ENCODE data around the gene BCL10.

BCL10 gene

DNA sequence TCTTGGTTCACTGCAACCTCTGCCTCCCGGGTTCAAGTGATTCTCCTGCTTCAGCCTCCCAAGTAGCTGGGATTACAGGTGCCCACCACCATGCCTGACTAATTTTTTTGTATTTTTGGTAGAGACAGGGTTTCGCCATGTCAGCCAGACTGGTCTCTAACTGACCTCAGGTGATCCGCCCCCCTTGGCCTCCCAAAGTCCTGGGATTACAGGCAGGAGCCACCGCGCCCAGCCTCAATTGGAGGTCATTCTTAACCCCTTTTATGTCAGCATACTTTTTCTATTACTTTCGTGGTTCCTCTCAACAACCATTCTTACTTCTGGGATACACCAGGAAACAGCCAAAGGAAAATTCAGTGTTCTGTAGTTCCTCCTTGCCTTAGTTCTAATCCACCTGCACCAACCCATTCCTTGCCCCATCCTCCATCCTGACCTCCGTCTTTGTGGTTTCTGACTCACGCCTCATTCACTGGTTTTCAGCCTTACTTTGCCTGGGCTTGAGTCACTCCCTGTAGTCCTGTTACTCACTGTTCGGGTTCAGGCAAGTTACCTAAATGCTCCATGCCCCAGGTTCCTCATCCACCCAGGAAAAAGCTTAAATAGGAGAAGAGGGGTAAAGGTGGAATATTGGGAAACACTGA, 12.9 kb upstream of the BCL10 start:
- Histone ChIP-seq H3K4me1 (ENCODE audit: control insufficient read depth, insufficient read depth, low read length) (no peaks in the 10 kb centered on the region), H3K27ac (ENCODE audit: extremely low read depth, low read depth, low read length) (no peak overlapping the region), H3K9me3 (ENCODE audit: control insufficient read depth, insufficient read depth, low read depth, low read length) (no peaks in the 10 kb centered on the region), H3K4me3 (ENCODE audit: low read depth, low read length) (no peak overlapping the region), H3K36me3 (ENCODE audit: control insufficient read depth in 2 of 2, insufficient read depth in 1 of 2, low read length in 2 of 2) (no peaks in the 10 kb centered on the region)
- ChIA-PET CTCF (interaction anchor here (0.6 to 1.5 kb wide), 4 partner anchors 9 to 295 kb away, joined by 3 to 5 read pairs (median 4); no protein-coding TSS in a partner anchor), POLR2A (interaction anchor here (1.7 kb wide), 1 partner anchor 13 kb away, joined by 5 read pairs; the partner anchor contains the start of gene BCL10)
- no peak for TF ChIP-seq ZNF701 (tag by site-specific recombination; IDR thresholded peaks at IDR 0.05)
- no peak for TF ChIP-seq ZNF658 (tag by site-specific recombination; IDR thresholded peaks at IDR 0.05)
- TF ChIP-seq ZBTB20 (tag by site-specific recombination; IDR thresholded peaks at IDR 0.05), result 0 out of 2 replicates have a peak, but pooled peaks have one; percentile 16
- peak; percentile 27; the same call in 1 of the 2 replicates for TF ChIP-seq ZNF335 (tag by site-specific recombination; conservative IDR thresholded peaks at IDR 0.05)

DNA sequence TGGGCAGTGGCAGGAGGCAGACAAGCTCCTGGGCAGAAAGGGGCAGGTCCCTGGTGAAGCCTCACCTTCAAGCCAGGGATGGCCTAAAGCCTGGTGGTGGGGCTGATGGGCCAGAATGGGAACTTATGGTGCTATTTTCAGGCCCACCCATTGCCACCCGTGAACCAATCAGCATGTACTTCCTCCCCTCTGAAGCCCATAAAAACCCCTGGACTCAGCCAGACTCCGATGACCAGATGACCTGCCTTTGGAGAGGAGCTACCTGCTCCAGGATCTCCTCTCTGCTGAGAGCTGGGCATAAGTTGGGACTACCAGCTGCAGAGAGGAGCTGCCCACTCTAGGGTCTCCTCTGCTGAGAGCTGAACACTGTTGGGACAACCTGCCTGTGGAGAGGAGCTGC, 7.8 kb upstream of the BCL10 start:
- ChIA-PET CTCF (interaction anchor here (0.6 to 2.1 kb wide), 4 partner anchors 9 to 378 kb away, joined by 3 to 12 read pairs (median 3); no protein-coding TSS in a partner anchor), POLR2A (interaction anchor here (0.6 to 2.2 kb wide), 2 partner anchors 8 to 25 kb away, joined by 3 to 19 read pairs; partner anchors contain the start of genes BCL10 and C1orf52)
- Histone ChIP-seq H3K36me3 (ENCODE audit: control insufficient read depth in 2 of 2, insufficient read depth in 1 of 2, low read length in 2 of 2) (no peaks in the 10 kb centered on the region), H3K4me1 (ENCODE audit: control insufficient read depth, insufficient read depth, low read length) (no peaks in the 10 kb centered on the region), H3K4me3 (ENCODE audit: low read depth, low read length) (no peak overlapping the region), H3K27ac (ENCODE audit: extremely low read depth, low read depth, low read length) (no peak overlapping the region), H3K9me3 (ENCODE audit: control insufficient read depth, insufficient read depth, low read depth, low read length) (no peaks in the 10 kb centered on the region)
- TF ChIP-seq ZFP37 (tag by site-specific recombination; IDR thresholded peaks at IDR 0.05) (no peak), ZBTB17 (tag by site-specific recombination; IDR thresholded peaks at IDR 0.05) (no peak), ZBTB7A (tag by site-specific recombination; IDR thresholded peaks at IDR 0.05; ENCODE audit: low read depth) (no peak), ZNF26 (tag by site-specific recombination; IDR thresholded peaks at IDR 0.05) (no peak), ZNF529 (tag by site-specific recombination; IDR thresholded peaks at IDR 0.05; ENCODE audit: insufficient replicate concordance) (no peak), ZNF223 (tag by site-specific recombination; IDR thresholded peaks at IDR 0.05) (no peak), ZNF366 (tag by site-specific recombination; conservative IDR thresholded peaks at IDR 0.05) (no peak)
- TF ChIP-seq, protein P1, sequence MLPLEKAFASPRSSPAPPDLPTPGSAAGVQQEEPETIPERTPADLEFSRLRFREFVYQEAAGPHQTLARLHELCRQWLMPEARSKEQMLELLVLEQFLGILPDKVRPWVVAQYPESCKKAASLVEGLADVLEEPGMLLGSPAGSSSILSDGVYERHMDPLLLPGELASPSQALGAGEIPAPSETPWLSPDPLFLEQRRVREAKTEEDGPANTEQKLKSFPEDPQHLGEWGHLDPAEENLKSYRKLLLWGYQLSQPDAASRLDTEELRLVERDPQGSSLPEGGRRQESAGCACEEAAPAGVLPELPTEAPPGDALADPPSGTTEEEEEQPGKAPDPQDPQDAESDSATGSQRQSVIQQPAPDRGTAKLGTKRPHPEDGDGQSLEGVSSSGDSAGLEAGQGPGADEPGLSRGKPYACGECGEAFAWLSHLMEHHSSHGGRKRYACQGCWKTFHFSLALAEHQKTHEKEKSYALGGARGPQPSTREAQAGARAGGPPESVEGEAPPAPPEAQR (tag by site-specific recombination; IDR thresholded peaks at IDR 0.05), result no peak

- ChIA-PET CTCF (interaction anchor here (0.9 to 2.1 kb wide), 5 partner anchors 10 to 60 kb away, joined by 3 to 12 read pairs (median 3); no protein-coding TSS in a partner anchor), POLR2A (interaction anchor here (2.2 kb wide), 1 partner anchor 7 kb away, joined by 19 read pairs; the partner anchor contains the start of gene BCL10)
- H3K4me3 ChIP-seq (ENCODE audit: low read depth, low read length), result no peak overlapping the region
- no peak overlapping the region for H3K27ac ChIP-seq (ENCODE audit: extremely low read depth, low read depth, low read length)
- no peaks in the 10 kb centered on the region for H3K36me3 ChIP-seq (ENCODE audit: control insufficient read depth in 2 of 2, insufficient read depth in 1 of 2, low read length in 2 of 2)
- H3K9me3 ChIP-seq (ENCODE audit: control insufficient read depth, insufficient read depth, low read depth, low read length), result no peaks in the 10 kb centered on the region
- H3K4me1 ChIP-seq (ENCODE audit: control insufficient read depth, insufficient read depth, low read length), result no peaks in the 10 kb centered on the region
- TF ChIP-seq ZFHX2 (tag by site-specific recombination; conservative IDR thresholded peaks at IDR 0.05), result peak; percentile 54; the same call in 1 of the 2 replicates
- TF ChIP-seq PRDM2 (tag by site-specific recombination; IDR thresholded peaks at IDR 0.05; ENCODE audit: borderline replicate concordance), result no peak
- TF ChIP-seq, protein P2, sequence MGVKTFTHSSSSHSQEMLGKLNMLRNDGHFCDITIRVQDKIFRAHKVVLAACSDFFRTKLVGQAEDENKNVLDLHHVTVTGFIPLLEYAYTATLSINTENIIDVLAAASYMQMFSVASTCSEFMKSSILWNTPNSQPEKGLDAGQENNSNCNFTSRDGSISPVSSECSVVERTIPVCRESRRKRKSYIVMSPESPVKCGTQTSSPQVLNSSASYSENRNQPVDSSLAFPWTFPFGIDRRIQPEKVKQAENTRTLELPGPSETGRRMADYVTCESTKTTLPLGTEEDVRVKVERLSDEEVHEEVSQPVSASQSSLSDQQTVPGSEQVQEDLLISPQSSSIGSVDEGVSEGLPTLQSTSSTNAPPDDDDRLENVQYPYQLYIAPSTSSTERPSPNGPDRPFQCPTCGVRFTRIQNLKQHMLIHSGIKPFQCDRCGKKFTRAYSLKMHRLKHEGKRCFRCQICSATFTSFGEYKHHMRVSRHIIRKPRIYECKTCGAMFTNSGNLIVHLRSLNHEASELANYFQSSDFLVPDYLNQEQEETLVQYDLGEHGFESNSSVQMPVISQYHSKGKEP (tag by site-specific recombination; IDR thresholded peaks at IDR 0.05), result peak; percentile 67; the same call in 1 of the 2 replicates
- no peak for TF ChIP-seq YY1 (tag by site-specific recombination; IDR thresholded peaks at IDR 0.05)
Measured at GRCh38 chr1:85283475-85284199, 7.2 kb upstream of the BCL10 start.
